Spleen (tissue), 11 donors: ENCODE measurements around the gene NISCH. TPM values are rescaled to one million over a fixed set of nuclear protein-coding genes. Genes with fewer than 3 reads are reported as not detected.
A peak's percentile ranks its signal among the peaks of the same experiment; 100 is the strongest.

ENCODE experiments used
- DNase-seq: peaks from one replicate; pipeline ENCODE4 v3.0.0-alpha.2; 2020
- H3K27ac ChIP-seq, 8 donors: fragments of 200-600 bp; sonication (generic) in 7 of 8; 1 replicate in 4 of 8; 2 replicates in 4 of 8; pipeline versions ENCODE4 v1.5.0 to v1.8.0; 2016 to 2021; ENCODE audit warnings: inconsistent platforms in 4 of 8, mild to moderate bottlenecking in 4 of 8, moderate library complexity in 1 of 8
- H3K27me3 ChIP-seq, 7 donors: fragments of 200-600 bp; sonication (generic) in 6 of 7; replicated peaks in 1 of 7; 1 replicate in 4 of 7; 2 replicates in 3 of 7; pipeline versions ENCODE4 v1.5.0 to v1.8.0; 2016 to 2021; ENCODE audit warnings: inconsistent platforms in 3 of 7, mild to moderate bottlenecking in 1 of 7
- H3K36me3 ChIP-seq, 6 donors: fragments of 200-600 bp; sonication (generic) in 5 of 6; 1 replicate in 4 of 6; 2 replicates in 2 of 6; pipeline versions ENCODE4 v1.5.0 to v1.8.0; 2016 to 2021; ENCODE audit warnings: inconsistent platforms in 2 of 6
- H3K4me1 ChIP-seq, 6 donors: fragments of 200-600 bp; sonication (generic) in 5 of 6; 1 replicate in 3 of 6; 2 replicates in 3 of 6; pipeline versions ENCODE4 v1.5.0 to v1.8.0; 2016 to 2021; ENCODE audit warnings: inconsistent platforms in 3 of 6
- H3K4me3 ChIP-seq, 8 donors: fragments of 200-600 bp; sonication (generic) in 7 of 8; 1 replicate in 4 of 8; 2 replicates in 4 of 8; pipeline versions ENCODE4 v1.5.0 to v1.8.0; 2016 to 2021; ENCODE audit warnings: inconsistent platforms in 4 of 8, mild to moderate bottlenecking in 4 of 8, moderate library complexity in 2 of 8
- H3K9me3 ChIP-seq, 8 donors: fragments of 200-600 bp; sonication (generic) in 7 of 8; 1 replicate in 4 of 8; 2 replicates in 4 of 8; pipeline versions ENCODE4 v1.5.0 to v1.8.0; 2016 to 2021; ENCODE audit warnings: inconsistent platforms in 4 of 8
- POLR2A ChIP-seq, 3 donors: fragments of 450-650 bp; IDR thresholded peaks; one replicate each; pipeline ENCODE4 v1.5.1; 2017; ENCODE audit warnings: antibody characterized with exemption in 3 of 3, mild to moderate bottlenecking in 1 of 3
- POLR2AphosphoS5 ChIP-seq, 3 donors: sonication (generic); formaldehyde crosslinking; IDR thresholded peaks; one replicate each; pipeline ENCODE4 v1.5.1; 2017; ENCODE audit warnings: antibody characterized with exemption in 3 of 3
- WGBS, 5 donors: extraction: QIAGEN DNeasy Blood & Tissue Kit in 3 of 5; methylation state at CpG; one replicate each; pipeline versions ENCODE4 v1.1.5 to v1.1.7; 2013 to 2018; 5-methylcytosine and 5-hydroxymethylcytosine counted together
- intact Hi-C: fragments of 100-400 bp; cut with DNase I; formaldehyde crosslinking; loops from one replicate; pipeline ENCODE4 v1.15.0; 2023; ENCODE audit warnings: low total_unique reads
- polyA plus RNA-seq, 3 donors: library from polyadenylated mRNA; stranded (reverse); fragments of 200-250 nt; gene quantifications; one replicate each; pipeline ENCODE4 v1.2.1, GENCODE V29; 2013
- total RNA-seq, 7 donors: library from RNA; depleted of rRNA in 3 of 7; stranded (reverse); fragments of >200 nt in 3 of 7; fragmentation: NEBNext Ultra II Directional in 4 of 7; extraction: Animal tissue kit (Norgen Biotek cat#: 25700) in 4 of 7; gene quantifications; one replicate each; pipeline versions ENCODE4 v1.1.0 to v1.2.1, GENCODE V29; 2016 to 2021
- TF ChIP-seq, protein P1 (sequence below), 11 experiments: fragments of 200-600 bp in 7 of 11; fragments of 450-650 bp in 4 of 11; sonication (generic) in 4 of 11; IDR thresholded peaks in 8 of 11; conservative IDR thresholded peaks in 3 of 11; 1 replicate in 7 of 11; 2 replicates in 4 of 11; pipeline versions ENCODE4 v1.4.0 to v1.8.0; 2016 to 2021; ENCODE audit warnings: antibody characterized with exemption in 11 of 11, inconsistent platforms in 4 of 11, mild to moderate bottlenecking in 1 of 11
- donor health status: healthy with polysubstance abuse.
- donor health status: DM: no; HTN: no; CAD: no; lungs with moderate emphysema.
- donor health status: DM: no; HTN: no; CAD: no.
- donor health status: Bipolar disorder and iron deficiency.
- donor health status: healthy.
- donor health status: DM: no; HTN: no; CAD: no.
- donor health status: DM: yes; HTN: yes; CAD: no.

The NISCH gene
- total and polyA plus RNA-seq, 10 donors = 18.9 to 92.7 (median 78.8) TPM

- WGBS, 5 donors = 91 to 95% (median 93%) methylated on average over 21 to 23 of the region's 23 CpGs
These were observed 14.2 kb upstream of the NISCH start for GRCh38 chr3:52441091-52441771.

GRCh38 chr3:52441772-52442332 is 13.6 kb upstream of the NISCH start:
- Histone ChIP-seq H3K27me3 (no peaks in the 10 kb centered on the region), H3K9me3 (no peaks in the 10 kb centered on the region), H3K4me1 (peaks cover 0 to 37% (median 17%) of the 10 kb centered on the region in 6 donors), H3K4me3 (no peak overlapping the region), H3K36me3 (no peaks in the 10 kb centered on the region), H3K27ac (no peak overlapping the region)
- 89 to 95% (median 92%) methylated on average over 7 to 18 of the region's 18 CpGs for WGBS, 5 donors
- intact Hi-C loops = no loop called here
- TF ChIP-seq POLR2AphosphoS5 (IDR thresholded peaks at IDR 0.05) (no peak), POLR2A (IDR thresholded peaks at IDR 0.05) (no peak)
- TF ChIP-seq, protein P1, sequence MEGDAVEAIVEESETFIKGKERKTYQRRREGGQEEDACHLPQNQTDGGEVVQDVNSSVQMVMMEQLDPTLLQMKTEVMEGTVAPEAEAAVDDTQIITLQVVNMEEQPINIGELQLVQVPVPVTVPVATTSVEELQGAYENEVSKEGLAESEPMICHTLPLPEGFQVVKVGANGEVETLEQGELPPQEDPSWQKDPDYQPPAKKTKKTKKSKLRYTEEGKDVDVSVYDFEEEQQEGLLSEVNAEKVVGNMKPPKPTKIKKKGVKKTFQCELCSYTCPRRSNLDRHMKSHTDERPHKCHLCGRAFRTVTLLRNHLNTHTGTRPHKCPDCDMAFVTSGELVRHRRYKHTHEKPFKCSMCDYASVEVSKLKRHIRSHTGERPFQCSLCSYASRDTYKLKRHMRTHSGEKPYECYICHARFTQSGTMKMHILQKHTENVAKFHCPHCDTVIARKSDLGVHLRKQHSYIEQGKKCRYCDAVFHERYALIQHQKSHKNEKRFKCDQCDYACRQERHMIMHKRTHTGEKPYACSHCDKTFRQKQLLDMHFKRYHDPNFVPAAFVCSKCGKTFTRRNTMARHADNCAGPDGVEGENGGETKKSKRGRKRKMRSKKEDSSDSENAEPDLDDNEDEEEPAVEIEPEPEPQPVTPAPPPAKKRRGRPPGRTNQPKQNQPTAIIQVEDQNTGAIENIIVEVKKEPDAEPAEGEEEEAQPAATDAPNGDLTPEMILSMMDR (IDR thresholded peaks at IDR 0.05 in 8 of 11, conservative IDR thresholded peaks at IDR 0.05 in 3 of 11) = no peak
- peak; percentile 43 for DNase-seq

More at GRCh38 chr3:52441091-52441771, 14.2 kb upstream of the NISCH start:
- H3K9me3 ChIP-seq = no peaks in the 10 kb centered on the region
- no peaks in the 10 kb centered on the region for H3K27me3 ChIP-seq
- DNase-seq = peak; percentile 59
- H3K27ac ChIP-seq = no peak overlapping the region
- intact Hi-C loops = no loop called here
- TF ChIP-seq POLR2A (IDR thresholded peaks at IDR 0.05) (no peak), POLR2AphosphoS5 (IDR thresholded peaks at IDR 0.05) (no peak)
- TF ChIP-seq, protein P1 (IDR thresholded peaks at IDR 0.05 in 8 of 11, conservative IDR thresholded peaks at IDR 0.05 in 3 of 11) = no peak
- H3K36me3 ChIP-seq = no peaks in the 10 kb centered on the region
- H3K4me1 ChIP-seq = peaks cover 0 to 37% (median 14%) of the 10 kb centered on the region in 6 donors
- no peak overlapping the region for H3K4me3 ChIP-seq

- TF ChIP-seq, protein P1 (IDR thresholded peaks at IDR 0.05 in 8 of 11, conservative IDR thresholded peaks at IDR 0.05 in 3 of 11) = no peak
- TF ChIP-seq POLR2A (IDR thresholded peaks at IDR 0.05) (no peak), POLR2AphosphoS5 (IDR thresholded peaks at IDR 0.05) (no peak)
- WGBS, 5 donors = 89 to 99% (median 93%) methylated on average over 14 to 16 of the region's 16 CpGs
- H3K4me1 ChIP-seq = peaks cover 0 to 34% (median 19%) of the 10 kb centered on the region in 6 donors
These were observed 12.8 kb upstream of the NISCH start for GRCh38 chr3:52442409-52443267.

More at GRCh38 chr3:52442409-52443267, 12.8 kb upstream of the NISCH start:
- Histone ChIP-seq H3K4me3 (peak overlapping the region in 3 of 8 donors; percentile 11 to 54 (median 14)), H3K36me3 (no peaks in the 10 kb centered on the region), H3K9me3 (no peaks in the 10 kb centered on the region), H3K27ac (no peak overlapping the region), H3K27me3 (no peaks in the 10 kb centered on the region)
- peak; percentile 51 for DNase-seq
- intact Hi-C loops = no loop called here
